Liver (tissue), 9 donors: ENCODE data around the gene SPEN. TPM values are rescaled to one million over a fixed set of nuclear protein-coding genes. Genes with fewer than 3 reads are reported as not detected.

Source experiments
- DNase-seq: peaks from one replicate; pipeline ENCODE4 v3.0.0-alpha.2; 2017; ENCODE audit warnings: low spot score
- H3K27ac ChIP-seq, 2 donors: one replicate each; pipeline ENCODE4 v1.7.0; 2013; ENCODE audit warnings: inconsistent platforms in 2 of 2, low read length in 2 of 2, control low read depth in 1 of 2, low read depth in 1 of 2, mild to moderate bottlenecking in 1 of 2
- H3K27me3 ChIP-seq, 4 donors: one replicate each; pipeline versions ENCODE4 v1.6.1 to v1.7.0; 2013; ENCODE audit warnings: low read length in 3 of 4, inconsistent platforms in 1 of 4, mild to moderate bottlenecking in 1 of 4, moderate library complexity in 1 of 4; ENCODE audit not compliant: control insufficient read depth in 4 of 4, insufficient read depth in 4 of 4
- H3K36me3 ChIP-seq, 4 donors: one replicate each; pipeline versions ENCODE4 v1.6.1 to v1.7.0; 2013; ENCODE audit warnings: low read length in 3 of 4, mild to moderate bottlenecking in 3 of 4, low read depth in 1 of 4, moderate library complexity in 1 of 4; ENCODE audit not compliant: control insufficient read depth in 4 of 4, insufficient read depth in 3 of 4
- H3K4me1 ChIP-seq, 4 donors: one replicate each; pipeline versions ENCODE4 v1.6.1 to v1.7.0; 2013; ENCODE audit warnings: low read length in 3 of 4, mild to moderate bottlenecking in 3 of 4, moderate library complexity in 1 of 4; ENCODE audit not compliant: control insufficient read depth in 4 of 4, insufficient read depth in 4 of 4
- H3K4me3 ChIP-seq, 3 donors: one replicate each; pipeline versions ENCODE4 v1.6.1 to v1.7.0; 2013; ENCODE audit warnings: low read length in 3 of 3, control low read depth in 1 of 3, low read depth in 1 of 3, mild to moderate bottlenecking in 1 of 3
- H3K9ac ChIP-seq, 2 donors: one replicate each; pipeline ENCODE4 v1.7.0; 2013; ENCODE audit warnings: low read length in 2 of 2, mild to moderate bottlenecking in 2 of 2, moderate library complexity in 2 of 2, control low read depth in 1 of 2, low read depth in 1 of 2
- H3K9me3 ChIP-seq, 4 donors: one replicate each; pipeline versions ENCODE4 v1.6.1 to v1.7.0; 2013; ENCODE audit warnings: low read length in 3 of 4; ENCODE audit not compliant: control insufficient read depth in 4 of 4
- ATF3 ChIP-seq: IDR thresholded peaks from 2 replicates; pipeline ENCODE4 v1.6.1; 2016; ENCODE audit warnings: antibody characterized with exemption
- CTCF ChIP-seq: fragments of 150-350 bp; IDR thresholded peaks from 2 replicates; pipeline ENCODE4 v1.5.1; 2017; ENCODE audit warnings: improper control_type of control experiment, low read depth, low read length; ENCODE audit not compliant: missing input control
- EGR1 ChIP-seq, 2 donors: IDR thresholded peaks; 2 replicates each; pipeline ENCODE4 v1.6.1; 2016 to 2018; ENCODE audit warnings: antibody characterized with exemption in 2 of 2, low read depth in 2 of 2
- FOXA1 ChIP-seq: IDR thresholded peaks from 2 replicates; pipeline ENCODE4 v1.6.1; 2016; ENCODE audit warnings: antibody characterized with exemption
- FOXA2 ChIP-seq: IDR thresholded peaks from 2 replicates; pipeline ENCODE4 v1.6.1; 2016; ENCODE audit warnings: antibody characterized with exemption
- HNF4A ChIP-seq, 2 donors: conservative IDR thresholded peaks; 2 replicates each; pipeline ENCODE4 v1.6.1; 2016; ENCODE audit warnings: antibody characterized with exemption in 2 of 2, mild to moderate bottlenecking in 2 of 2
- JUND ChIP-seq, 2 donors: IDR thresholded peaks; 2 replicates each; pipeline ENCODE4 v1.6.1; 2016; ENCODE audit warnings: antibody characterized with exemption in 2 of 2
- MAX ChIP-seq: IDR thresholded peaks from 2 replicates; pipeline ENCODE4 v1.6.1; 2016; ENCODE audit warnings: antibody characterized with exemption
- NR2F2 ChIP-seq: IDR thresholded peaks from 2 replicates; pipeline ENCODE4 v1.6.1; 2016; ENCODE audit warnings: antibody characterized with exemption
- RAD21 ChIP-seq, 2 donors: IDR thresholded peaks; 2 replicates each; pipeline ENCODE4 v1.6.1; 2016; ENCODE audit warnings: antibody characterized with exemption in 2 of 2, mild to moderate bottlenecking in 2 of 2
- REST ChIP-seq: IDR thresholded peaks from 2 replicates; pipeline ENCODE4 v1.6.1; 2016; ENCODE audit warnings: antibody characterized with exemption, mild to moderate bottlenecking
- RXRA ChIP-seq, 2 donors: IDR thresholded peaks; 2 replicates each; pipeline ENCODE4 v1.6.1; 2017 to 2018; ENCODE audit warnings: antibody characterized with exemption in 2 of 2, mild to moderate bottlenecking in 1 of 2
- SP1 ChIP-seq: IDR thresholded peaks from 2 replicates; pipeline ENCODE4 v1.6.1; 2018; ENCODE audit warnings: antibody characterized with exemption, mild to moderate bottlenecking
- TAF1 ChIP-seq: conservative IDR thresholded peaks from 2 replicates; pipeline ENCODE4 v1.6.1; 2016; ENCODE audit warnings: antibody characterized with exemption, mild to moderate bottlenecking
- YY1 ChIP-seq: IDR thresholded peaks from 2 replicates; pipeline ENCODE4 v1.6.1; 2016; ENCODE audit warnings: antibody characterized with exemption, mild to moderate bottlenecking
- WGBS: extraction: QIAGEN DNeasy Blood & Tissue Kit; methylation state at CpG from one replicate; pipeline ENCODE4 v1.1.7; 2013; 5-methylcytosine and 5-hydroxymethylcytosine counted together
- polyA plus RNA-seq, 2 donors: library from polyadenylated mRNA; stranded (reverse) in 1 of 2; unstranded in 1 of 2; fragments of 200-250 nt in 1 of 2; fragments of >200 nt in 1 of 2; fragmentation: Nextera tagmentation in 1 of 2; extraction: Ambion mirVana in 1 of 2; gene quantifications; one replicate each; pipeline versions ENCODE4 v1.2.1 to v1.2.3, GENCODE V29; 2013 to 2015
- total RNA-seq, 2 donors: library from RNA; depleted of rRNA; stranded (reverse); fragments of >200 nt; gene quantifications; one replicate each; pipeline ENCODE4 v1.2.3, GENCODE V29; 2014
- donor health status: healthy.
- donor health status: healthy.
- donor health status: healthy.
- donor health status: healthy.
- donor health status: healthy.

The SPEN gene
- total and polyA plus RNA-seq, 4 donors: 7.4 to 29.4 (median 15.2) TPM

- no peak overlapping the region for H3K9ac ChIP-seq
- no peak for TF ChIP-seq NR2F2
- no peak for TF ChIP-seq TAF1
- no peak for TF ChIP-seq FOXA2
- no peak for TF ChIP-seq SP1
- TF ChIP-seq RXRA (IDR thresholded peaks at IDR 0.05): no peak
- TF ChIP-seq EGR1 (IDR thresholded peaks at IDR 0.05; ENCODE audit: low read depth in 2 of 2): no peak
- TF ChIP-seq RAD21 (IDR thresholded peaks at IDR 0.05): no peak
- no peak for TF ChIP-seq CTCF
- 77% methylated on average over 5 of the region's 5 CpGs for WGBS
- H3K4me1 ChIP-seq: peaks cover 0 to 4% (median 0%) of the 10 kb centered on the region in 4 donors
- no peaks in the 10 kb centered on the region for H3K9me3 ChIP-seq
- H3K4me3 ChIP-seq: no peak overlapping the region
- no peaks in the 10 kb centered on the region for H3K27me3 ChIP-seq
- DNase-seq: no peak
- H3K27ac ChIP-seq: no peak overlapping the region
- H3K36me3 ChIP-seq: peaks cover 0 to 2% (median 0%) of the 10 kb centered on the region in 4 donors
Measured at GRCh38 chr1:15958111-15958510, 110.6 kb downstream of the SPEN start.

DNA sequence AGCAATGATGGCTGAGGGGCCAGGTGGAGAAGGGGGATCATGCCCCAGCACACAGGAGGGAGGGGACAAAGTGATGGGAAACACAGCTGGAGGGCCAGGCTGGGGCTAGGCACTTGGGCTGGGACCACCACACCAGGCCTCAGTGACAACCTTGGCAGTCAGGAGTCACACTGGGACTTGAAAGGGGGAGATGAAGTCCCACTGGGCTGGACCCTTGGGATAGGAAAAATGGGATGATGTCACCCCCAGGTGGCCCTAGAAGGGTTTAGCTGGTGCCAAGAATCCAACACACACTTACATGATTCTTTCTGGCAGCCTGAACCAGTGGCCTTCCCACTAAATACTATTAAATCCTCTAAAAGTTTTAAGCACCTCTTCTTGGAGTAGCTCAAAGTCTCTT is 111.3 kb downstream of the SPEN start:
- no peak for DNase-seq
- TF ChIP-seq RXRA (IDR thresholded peaks at IDR 0.05) (no peak), EGR1 (IDR thresholded peaks at IDR 0.05; ENCODE audit: low read depth in 2 of 2) (no peak), HNF4A (conservative IDR thresholded peaks at IDR 0.05) (no peak), FOXA2 (no peak), YY1 (no peak), FOXA1 (no peak), SP1 (no peak), TAF1 (no peak), RAD21 (IDR thresholded peaks at IDR 0.05) (no peak), CTCF (no peak), REST (no peak), NR2F2 (no peak), ATF3 (no peak), JUND (IDR thresholded peaks at IDR 0.05) (no peak), MAX (no peak)
- no peaks in the 10 kb centered on the region for H3K36me3 ChIP-seq
- no peak overlapping the region for H3K9ac ChIP-seq
- H3K27me3 ChIP-seq: no peaks in the 10 kb centered on the region
- H3K4me1 ChIP-seq: peaks cover 0 to 4% (median 0%) of the 10 kb centered on the region in 4 donors
- H3K27ac ChIP-seq: no peak overlapping the region
- H3K9me3 ChIP-seq: no peaks in the 10 kb centered on the region
- H3K4me3 ChIP-seq: no peak overlapping the region
